ENCODE data around the gene COL4A2.

Gene COL4A2

DNA sequence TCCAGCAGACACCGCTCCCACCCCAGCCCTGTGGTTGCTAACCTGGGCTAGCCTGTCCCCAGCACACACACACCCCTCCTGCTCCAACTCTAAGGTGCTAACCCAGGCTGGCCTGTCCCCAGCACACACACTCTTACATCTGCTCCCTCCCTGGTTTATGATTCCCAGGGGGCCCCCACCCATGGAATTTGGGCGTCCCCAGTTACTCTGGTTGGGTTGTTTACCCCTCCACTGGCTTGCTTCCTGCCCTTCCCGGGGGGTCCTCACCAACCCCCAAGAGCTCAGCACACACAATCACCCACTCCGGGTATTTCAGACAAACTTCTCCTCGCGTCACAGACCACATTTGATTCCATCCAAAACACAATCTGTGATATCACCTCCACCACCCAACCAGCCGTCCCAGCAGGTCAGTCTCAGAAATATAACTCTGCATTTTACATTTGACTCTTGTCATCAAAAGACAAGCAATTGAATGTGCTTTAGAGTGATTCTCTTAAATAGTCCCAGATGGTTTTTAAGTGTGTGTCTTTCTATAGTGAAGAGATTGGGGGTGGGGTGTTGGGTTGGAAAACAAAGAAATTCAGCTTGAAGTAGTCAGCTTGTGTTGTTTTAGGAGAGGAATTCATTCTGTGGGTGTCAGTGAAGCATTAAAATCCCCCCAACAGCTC, 20.1 kb downstream of the COL4A2 start:
- DNase-seq = no peak
- H3F3A ChIP-seq (ENCODE audit: insufficient read depth, low read length) = no peaks in the 10 kb centered on the region
- no peak overlapping the region for H3K4me3 ChIP-seq (ENCODE audit: low read length)
- no peak overlapping the region for H3K4me2 ChIP-seq (ENCODE audit: low read depth, low read length)
- no peak overlapping the region for H2AFZ ChIP-seq (ENCODE audit: low read length)
- H3K9me3 ChIP-seq (replicated peaks; ENCODE audit: insufficient read depth, low read length) = no peaks in the 10 kb centered on the region
- no peaks in the 10 kb centered on the region for H4K20me1 ChIP-seq (ENCODE audit: insufficient read depth, low read length)
- no peaks in the 10 kb centered on the region for H3K36me3 ChIP-seq (replicated peaks; ENCODE audit: insufficient read depth, low read length)
- H3K9ac ChIP-seq (ENCODE audit: low read length) = no peak overlapping the region
- no peak overlapping the region for H3K27ac ChIP-seq (ENCODE audit: low read length)
- no peaks in the 10 kb centered on the region for H3K27me3 ChIP-seq (replicated peaks; ENCODE audit: insufficient read depth, low read length)
- H3K79me2 ChIP-seq (ENCODE audit: low read length) = no peaks in the 10 kb centered on the region
- H3K9me2 ChIP-seq (replicated peaks; ENCODE audit: insufficient read depth, low read length) = no peaks in the 10 kb centered on the region
- TF ChIP-seq EZH2 (optimal IDR thresholded peaks at IDR 0.05; ENCODE audit: low read depth, low read length) = no peak
- TF ChIP-seq, protein P1, sequence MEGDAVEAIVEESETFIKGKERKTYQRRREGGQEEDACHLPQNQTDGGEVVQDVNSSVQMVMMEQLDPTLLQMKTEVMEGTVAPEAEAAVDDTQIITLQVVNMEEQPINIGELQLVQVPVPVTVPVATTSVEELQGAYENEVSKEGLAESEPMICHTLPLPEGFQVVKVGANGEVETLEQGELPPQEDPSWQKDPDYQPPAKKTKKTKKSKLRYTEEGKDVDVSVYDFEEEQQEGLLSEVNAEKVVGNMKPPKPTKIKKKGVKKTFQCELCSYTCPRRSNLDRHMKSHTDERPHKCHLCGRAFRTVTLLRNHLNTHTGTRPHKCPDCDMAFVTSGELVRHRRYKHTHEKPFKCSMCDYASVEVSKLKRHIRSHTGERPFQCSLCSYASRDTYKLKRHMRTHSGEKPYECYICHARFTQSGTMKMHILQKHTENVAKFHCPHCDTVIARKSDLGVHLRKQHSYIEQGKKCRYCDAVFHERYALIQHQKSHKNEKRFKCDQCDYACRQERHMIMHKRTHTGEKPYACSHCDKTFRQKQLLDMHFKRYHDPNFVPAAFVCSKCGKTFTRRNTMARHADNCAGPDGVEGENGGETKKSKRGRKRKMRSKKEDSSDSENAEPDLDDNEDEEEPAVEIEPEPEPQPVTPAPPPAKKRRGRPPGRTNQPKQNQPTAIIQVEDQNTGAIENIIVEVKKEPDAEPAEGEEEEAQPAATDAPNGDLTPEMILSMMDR (IDR thresholded peaks at IDR 0.05; ENCODE audit: low read length) = no peak
- TF ChIP-seq EZH2phosphoT487 (IDR thresholded peaks at IDR 0.05; ENCODE audit: low read length) = no peak
- H3K4me1 ChIP-seq (ENCODE audit: low read length) = no peaks in the 10 kb centered on the region

DNA sequence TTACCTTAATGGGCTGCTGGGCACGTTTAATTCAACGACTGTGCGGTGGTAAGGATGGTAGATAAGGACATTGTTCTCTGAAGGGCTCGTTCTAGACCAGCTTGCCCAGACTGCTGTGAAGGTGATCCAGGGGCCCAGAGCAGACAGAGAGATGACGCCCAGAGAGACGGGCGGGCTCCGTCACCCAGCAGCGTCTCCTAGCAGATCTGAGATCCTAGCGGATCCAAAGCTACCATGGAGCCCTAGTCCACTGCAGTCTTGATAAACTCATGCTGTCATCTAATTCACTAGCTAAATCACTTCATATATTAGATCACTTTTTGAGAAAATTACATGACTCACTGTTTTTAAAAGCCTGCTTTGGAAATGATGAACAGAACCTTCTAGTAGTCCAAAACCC, 21.5 kb downstream of the COL4A2 start:
- H3K9me3 ChIP-seq (replicated peaks; ENCODE audit: insufficient read depth, low read length) = no peaks in the 10 kb centered on the region
- no peaks in the 10 kb centered on the region for H3K9me2 ChIP-seq (replicated peaks; ENCODE audit: insufficient read depth, low read length)
- H2AFZ ChIP-seq (ENCODE audit: low read length) = no peak overlapping the region
- no peak for DNase-seq
- no peak overlapping the region for H3K9ac ChIP-seq (ENCODE audit: low read length)
- no peaks in the 10 kb centered on the region for H4K20me1 ChIP-seq (ENCODE audit: insufficient read depth, low read length)
- no peak overlapping the region for H3K4me3 ChIP-seq (ENCODE audit: low read length)
- no peaks in the 10 kb centered on the region for H3K27me3 ChIP-seq (replicated peaks; ENCODE audit: insufficient read depth, low read length)
- H3K36me3 ChIP-seq (replicated peaks; ENCODE audit: insufficient read depth, low read length) = no peaks in the 10 kb centered on the region
- H3K4me2 ChIP-seq (ENCODE audit: low read depth, low read length) = no peak overlapping the region
- TF ChIP-seq EZH2 (optimal IDR thresholded peaks at IDR 0.05; ENCODE audit: low read depth, low read length) (no peak), EZH2phosphoT487 (IDR thresholded peaks at IDR 0.05; ENCODE audit: low read length) (no peak)
- TF ChIP-seq, protein P1 (IDR thresholded peaks at IDR 0.05; ENCODE audit: low read length) = no peak
- no peaks in the 10 kb centered on the region for H3F3A ChIP-seq (ENCODE audit: insufficient read depth, low read length)
- H3K79me2 ChIP-seq (ENCODE audit: low read length) = no peaks in the 10 kb centered on the region
- H3K4me1 ChIP-seq (ENCODE audit: low read length) = no peaks in the 10 kb centered on the region
- H3K27ac ChIP-seq (ENCODE audit: low read length) = no peak overlapping the region

DNA sequence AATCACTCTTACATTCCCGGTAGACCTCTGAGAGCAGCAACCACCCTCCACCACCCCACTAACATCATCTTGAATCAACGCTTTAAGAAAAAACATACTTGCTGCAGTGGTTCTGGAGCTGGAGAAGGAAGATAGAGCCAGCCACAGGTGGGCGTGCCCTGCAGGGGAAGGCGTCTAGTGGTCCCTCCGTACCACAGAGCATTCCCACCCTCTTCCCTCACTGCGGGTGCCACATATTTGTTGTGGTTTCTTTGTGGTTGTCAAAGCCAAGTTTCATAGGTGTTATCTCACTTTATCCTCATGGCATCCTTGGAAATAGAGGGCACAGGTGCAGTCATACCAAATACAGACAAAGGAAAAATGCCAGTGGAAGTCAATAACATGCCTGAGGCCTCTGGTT, 22.2 kb downstream of the COL4A2 start:
- H3K4me1 ChIP-seq (ENCODE audit: low read length) = no peaks in the 10 kb centered on the region
- H3K9ac ChIP-seq (ENCODE audit: low read length) = no peak overlapping the region
- H3K9me3 ChIP-seq (replicated peaks; ENCODE audit: insufficient read depth, low read length) = no peaks in the 10 kb centered on the region
- H3F3A ChIP-seq (ENCODE audit: insufficient read depth, low read length) = no peaks in the 10 kb centered on the region
- H3K27ac ChIP-seq (ENCODE audit: low read length) = no peak overlapping the region
- H3K79me2 ChIP-seq (ENCODE audit: low read length) = no peaks in the 10 kb centered on the region
- H4K20me1 ChIP-seq (ENCODE audit: insufficient read depth, low read length) = no peaks in the 10 kb centered on the region
- no peaks in the 10 kb centered on the region for H3K9me2 ChIP-seq (replicated peaks; ENCODE audit: insufficient read depth, low read length)
- H3K27me3 ChIP-seq (replicated peaks; ENCODE audit: insufficient read depth, low read length) = no peaks in the 10 kb centered on the region
- no peak overlapping the region for H3K4me3 ChIP-seq (ENCODE audit: low read length)
- TF ChIP-seq EZH2 (optimal IDR thresholded peaks at IDR 0.05; ENCODE audit: low read depth, low read length) = no peak
- no peak for TF ChIP-seq EZH2phosphoT487 (IDR thresholded peaks at IDR 0.05; ENCODE audit: low read length)
- TF ChIP-seq, protein P1 (IDR thresholded peaks at IDR 0.05; ENCODE audit: low read length) = no peak
- H2AFZ ChIP-seq (ENCODE audit: low read length) = no peak overlapping the region
- no peaks in the 10 kb centered on the region for H3K36me3 ChIP-seq (replicated peaks; ENCODE audit: insufficient read depth, low read length)
- no peak overlapping the region for H3K4me2 ChIP-seq (ENCODE audit: low read depth, low read length)
- DNase-seq = no peak

All from MM.1S (cell line).